ENCODE data around the gene MBD5.

MBD5 gene

DNA sequence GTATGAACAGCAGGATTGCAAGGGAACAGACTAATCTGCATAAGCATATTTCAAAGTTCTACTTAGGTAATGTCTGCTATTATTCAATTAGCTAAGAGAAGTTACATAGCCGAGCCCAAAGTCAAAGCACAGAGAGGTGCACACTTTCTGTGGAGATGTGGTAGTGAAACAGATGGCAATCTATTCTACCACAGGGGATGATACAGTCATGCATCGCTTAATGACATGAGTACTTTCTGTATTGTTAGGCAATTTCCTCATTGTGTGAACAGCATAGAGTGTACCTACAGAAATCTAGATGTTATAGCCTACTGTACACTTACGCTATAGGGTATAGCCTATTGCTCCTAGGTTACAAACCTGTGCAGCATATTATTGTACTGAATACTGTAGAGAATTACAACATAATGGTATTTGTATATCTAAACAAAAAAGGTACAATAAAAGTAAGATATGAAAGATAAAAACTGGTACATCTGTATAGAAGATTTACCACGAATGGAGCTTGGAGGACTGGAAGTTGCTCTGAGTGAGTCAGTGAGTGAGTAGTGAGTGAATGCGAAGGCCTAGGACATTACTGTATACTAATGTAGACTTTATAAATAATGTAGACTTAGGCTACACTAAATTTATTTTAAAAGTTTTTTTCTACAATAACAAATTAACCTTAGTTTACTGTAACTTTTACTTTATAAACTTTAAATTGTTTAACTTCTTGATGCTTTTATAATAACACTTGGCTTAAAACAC lies 197.6 kb downstream of the MBD5 start:
- DNase-seq (ENCODE audit: low read depth in 2 of 2) = no peak

DNA sequence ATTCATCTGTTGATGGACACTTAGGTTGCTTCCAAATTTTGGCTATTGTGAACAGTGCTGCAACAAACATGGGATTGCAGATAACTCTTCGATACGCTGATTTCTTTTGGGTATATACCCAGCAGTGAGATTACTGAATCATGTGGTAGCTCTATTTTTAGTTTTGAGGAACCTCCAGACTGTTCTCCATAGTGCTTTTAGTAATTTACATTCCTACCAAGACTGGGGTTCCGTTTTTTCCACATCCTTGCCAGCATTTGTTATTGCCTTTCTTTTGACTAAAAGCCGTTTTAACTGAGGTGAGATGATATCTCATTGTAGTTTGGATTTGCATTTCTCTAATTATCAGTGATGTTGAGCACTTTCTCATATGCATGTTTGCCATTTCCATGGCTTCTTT lies 200.3 kb downstream of the MBD5 start:
- DNase-seq (ENCODE audit: low read depth in 2 of 2) = no peak

DNA sequence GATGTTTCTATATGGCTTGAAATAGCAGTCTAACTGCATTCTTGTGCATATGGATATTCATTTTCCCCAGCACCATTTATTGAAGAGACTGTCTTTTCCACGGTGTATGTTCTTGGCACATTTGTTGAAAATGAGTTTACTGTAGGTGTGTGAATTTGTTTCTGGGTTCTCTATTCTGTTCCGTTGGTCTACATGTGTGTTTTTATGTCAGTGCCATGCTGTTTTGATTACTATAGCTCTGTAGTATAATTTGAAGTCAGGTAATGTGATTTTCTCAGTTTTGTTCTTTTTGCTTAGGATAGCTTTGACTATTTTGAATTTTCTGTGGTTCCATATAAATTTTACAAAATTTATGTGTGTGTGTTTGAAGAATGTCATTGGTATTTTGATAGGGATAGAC lies 201.0 kb downstream of the MBD5 start:
- DNase-seq (ENCODE audit: low read depth in 2 of 2) = no peak

DNA sequence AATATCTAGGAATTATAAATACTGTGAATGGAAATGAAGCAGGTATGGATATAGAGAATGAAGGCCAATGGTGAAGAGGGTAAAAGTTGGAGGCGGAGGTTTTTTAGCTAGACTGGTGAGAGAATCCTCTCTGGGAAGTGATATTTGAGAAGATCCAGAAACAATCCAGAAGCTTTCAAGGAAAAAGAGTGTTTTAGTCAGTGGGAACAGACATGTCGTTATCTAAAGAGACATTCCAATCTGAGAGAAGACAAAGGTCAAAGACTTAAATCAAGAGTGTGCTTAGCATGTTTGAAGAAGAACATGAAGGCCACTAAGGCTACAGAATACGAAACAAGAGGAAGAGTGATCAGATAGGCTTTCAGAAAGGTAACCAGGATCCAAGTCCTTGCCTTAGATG lies 211.0 kb downstream of the MBD5 start:
- no peak for DNase-seq (ENCODE audit: low read depth in 2 of 2)

DNA sequence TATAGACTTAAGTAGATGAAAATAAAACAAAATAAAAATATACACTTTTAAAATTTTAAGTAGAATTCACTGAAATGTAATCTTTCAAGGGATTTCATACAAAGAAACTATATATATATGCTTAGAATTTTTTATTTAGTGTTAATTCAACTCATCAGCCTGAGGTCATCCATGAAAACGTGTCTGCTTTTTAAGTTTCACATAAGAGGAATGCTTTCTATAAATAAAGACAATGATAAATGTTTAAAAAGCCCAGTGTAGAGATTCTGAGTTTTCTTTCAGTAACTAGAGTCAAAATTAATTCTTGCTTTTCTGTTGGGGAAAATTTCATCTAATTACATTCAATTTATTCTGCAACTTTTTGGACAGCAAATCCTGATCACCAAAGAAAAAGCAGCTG lies 213.3 kb downstream of the MBD5 start:
- no peak for DNase-seq (ENCODE audit: low read depth in 2 of 2)

DNA sequence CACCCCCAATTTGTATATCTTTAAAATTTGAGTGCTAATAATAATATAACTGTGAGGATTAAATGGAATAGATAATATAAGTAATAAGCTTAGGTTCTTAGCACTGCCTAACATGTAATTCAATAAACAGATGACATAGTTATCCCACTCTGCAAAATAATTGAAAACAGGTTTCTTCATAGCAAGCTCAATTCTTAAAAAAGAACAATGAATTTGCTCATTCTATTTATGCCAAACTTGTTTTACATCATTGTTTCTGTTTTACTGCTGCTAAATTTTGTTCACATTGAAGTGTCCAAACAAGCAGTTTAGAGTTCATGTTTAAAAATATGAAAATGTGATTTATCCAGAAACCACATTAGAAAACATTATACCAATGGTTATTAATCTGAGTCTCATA lies 217.0 kb downstream of the MBD5 start:
- DNase-seq (ENCODE audit: low read depth in 2 of 2) = no peak

DNA sequence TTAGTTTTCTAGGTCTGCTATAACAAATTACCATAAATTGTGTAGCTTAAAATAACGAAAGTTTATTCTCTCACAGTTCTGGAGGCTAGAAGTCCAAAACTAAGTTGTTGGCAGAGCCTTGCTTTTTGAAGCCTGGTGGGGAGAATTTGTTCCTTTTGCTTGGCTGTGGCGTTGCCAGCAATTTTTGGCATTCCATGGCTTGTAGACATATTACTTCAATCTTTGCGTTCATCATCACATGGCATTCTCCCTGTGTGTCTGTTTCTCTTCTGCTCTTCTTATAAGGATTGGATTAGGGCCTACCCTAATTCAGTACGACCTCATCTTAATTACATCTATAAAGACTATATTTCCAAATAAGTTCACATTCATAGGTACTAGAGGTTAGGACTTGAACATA lies 217.7 kb downstream of the MBD5 start:
- no peak for DNase-seq (ENCODE audit: low read depth in 2 of 2)

DNA sequence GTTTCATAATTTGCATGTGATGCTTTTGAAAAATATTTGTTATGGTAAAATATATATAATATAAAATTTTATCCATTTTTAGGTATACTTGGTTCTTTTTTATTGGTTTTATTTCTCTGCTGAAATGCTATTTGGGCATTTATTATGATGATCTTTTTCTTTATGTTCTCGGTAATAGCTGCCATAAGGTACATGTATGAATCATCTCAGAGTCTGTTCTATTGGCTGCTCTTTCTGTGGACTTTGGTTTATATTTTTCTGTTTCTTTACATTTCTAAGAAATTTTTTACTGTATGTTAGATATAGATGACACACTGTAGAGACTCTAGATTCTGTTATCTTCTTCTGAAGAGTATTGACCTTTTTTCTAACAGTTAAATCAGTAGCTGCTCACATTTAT lies 219.9 kb downstream of the MBD5 start:
- no peak for DNase-seq (ENCODE audit: low read depth in 2 of 2)

DNA sequence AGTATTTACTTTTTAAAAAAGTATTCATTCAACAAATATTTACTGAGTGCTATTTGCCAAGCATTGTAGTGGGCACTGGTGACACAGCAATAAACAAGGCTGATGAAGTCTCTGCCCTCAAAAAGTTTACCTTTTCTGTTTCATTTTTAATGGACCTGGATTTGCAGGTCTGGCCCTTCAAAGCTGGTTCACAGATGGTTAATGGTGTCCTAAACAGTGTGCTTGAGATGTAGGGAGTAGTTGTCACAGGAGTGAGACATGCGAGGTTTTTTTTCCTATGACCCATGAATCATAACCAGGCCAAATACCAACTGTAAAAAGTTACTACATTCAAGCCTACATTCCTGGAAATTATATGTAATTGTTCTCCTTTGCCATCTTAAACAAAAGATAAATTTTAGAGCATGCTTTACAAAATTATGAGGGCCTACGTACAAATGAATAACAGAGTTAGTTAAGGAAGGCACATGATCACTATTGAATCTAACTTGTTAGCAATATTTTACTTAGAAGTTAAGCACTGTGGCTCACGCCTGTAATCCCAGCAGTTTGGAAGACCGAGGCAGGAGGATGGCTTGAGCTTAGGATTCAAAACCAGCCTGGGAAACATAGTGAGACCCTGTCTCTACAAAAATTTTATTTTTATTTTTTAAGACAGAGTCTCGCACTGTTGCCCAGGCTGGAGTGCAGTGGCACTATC lies 223.9 kb downstream of the MBD5 start:
- no peak for DNase-seq (ENCODE audit: low read depth in 2 of 2)

DNA sequence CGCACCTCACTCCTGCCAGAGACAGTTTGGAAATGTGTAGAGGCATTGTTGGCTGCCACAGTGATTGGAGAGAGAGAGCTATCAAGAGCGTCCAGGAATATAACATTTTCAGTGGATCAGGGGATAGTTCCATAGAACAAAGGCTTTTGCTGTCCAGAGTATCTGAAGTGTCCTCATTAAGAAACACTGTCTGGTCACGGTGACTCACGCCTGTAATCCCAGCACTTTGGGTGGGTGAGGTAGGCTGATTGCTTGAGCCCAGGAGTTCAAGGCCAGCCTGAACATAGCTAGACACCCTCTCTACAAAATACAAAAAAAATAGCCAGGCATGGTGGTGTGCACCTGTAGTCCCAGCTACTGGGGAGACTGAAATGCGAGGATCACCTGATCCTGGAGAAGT lies 231.1 kb downstream of the MBD5 start:
- DNase-seq (ENCODE audit: low read depth in 2 of 2) = no peak

DNA sequence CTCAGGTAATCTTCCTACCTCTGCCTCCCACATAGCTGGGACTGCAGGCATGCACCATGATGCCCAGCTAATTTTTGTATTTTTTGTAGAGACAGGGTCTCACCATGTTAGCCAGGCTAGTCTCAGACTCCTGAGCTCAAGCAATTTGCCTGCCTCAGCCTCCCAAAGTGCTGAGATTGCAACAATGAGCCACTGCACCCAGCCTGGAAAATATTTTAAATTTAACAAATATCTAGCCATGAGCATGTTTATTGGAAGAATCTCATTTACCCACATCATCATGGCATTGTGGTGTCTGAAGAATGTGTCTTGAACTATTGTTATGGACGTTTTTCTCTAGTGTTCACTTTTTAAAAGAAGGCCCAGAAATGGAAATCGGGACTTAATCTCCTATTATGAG lies 231.8 kb downstream of the MBD5 start:
- DNase-seq (ENCODE audit: low read depth in 2 of 2) = no peak

DNA sequence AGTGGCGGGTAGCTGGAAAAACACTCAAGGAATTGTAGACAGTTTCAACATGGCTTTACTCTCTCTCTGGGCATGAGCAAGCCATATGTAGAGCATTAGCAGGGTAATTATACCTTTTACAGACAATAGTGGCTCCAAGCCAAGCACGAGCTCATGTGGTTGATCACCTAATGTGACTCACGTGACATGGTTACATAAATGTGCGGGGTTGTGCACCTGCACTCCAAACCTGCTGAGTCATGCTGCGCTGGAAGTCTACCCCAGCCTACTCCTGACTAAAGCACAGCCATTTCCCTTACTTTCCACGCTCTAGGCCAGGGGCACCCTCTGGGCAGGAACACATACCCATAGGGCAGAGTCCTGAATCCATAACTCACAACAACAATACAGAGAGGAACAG lies 232.8 kb downstream of the MBD5 start:
- DNase-seq (ENCODE audit: low read depth in 2 of 2) = no peak

DNA sequence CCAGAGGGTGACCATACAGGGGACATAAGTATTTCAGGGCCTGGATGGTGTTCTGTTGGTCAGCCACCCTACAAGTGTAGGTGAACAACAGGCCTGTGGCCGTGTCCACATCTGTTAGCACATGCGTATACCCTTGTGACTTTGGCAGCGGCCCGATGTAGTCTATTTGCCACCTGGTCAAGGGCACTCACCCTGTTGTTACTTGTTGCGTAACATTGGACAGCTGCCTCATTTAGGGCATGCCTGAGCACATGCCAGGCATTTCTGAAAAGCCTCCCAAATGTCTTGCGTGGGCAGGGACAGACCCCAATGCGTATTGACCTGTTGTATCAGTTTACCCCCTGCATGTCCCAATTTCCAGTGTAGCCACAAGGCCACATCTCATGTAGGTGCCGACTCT lies 235.0 kb downstream of the MBD5 start:
- no peak for DNase-seq (ENCODE audit: low read depth in 2 of 2)

DNA sequence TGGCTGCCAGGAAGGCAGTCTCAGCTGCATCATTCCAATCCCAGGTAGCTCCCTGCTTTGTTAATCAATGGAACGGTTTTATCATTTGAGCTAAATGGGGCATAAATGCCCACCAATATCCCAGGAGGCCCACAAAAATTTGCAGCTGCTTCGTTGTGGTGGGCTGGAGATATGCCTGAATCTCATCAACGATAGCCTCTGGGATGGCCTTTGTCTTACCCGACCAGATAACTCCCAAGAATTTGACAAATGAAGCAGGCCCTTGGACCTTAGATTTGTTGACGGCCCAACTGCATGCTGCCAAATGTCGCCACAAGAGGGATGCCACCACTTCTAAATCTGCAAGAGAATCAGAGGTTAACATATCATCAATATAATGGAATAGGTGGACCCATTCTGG lies 236.4 kb downstream of the MBD5 start:
- no peak for DNase-seq (ENCODE audit: low read depth in 2 of 2)

DNA sequence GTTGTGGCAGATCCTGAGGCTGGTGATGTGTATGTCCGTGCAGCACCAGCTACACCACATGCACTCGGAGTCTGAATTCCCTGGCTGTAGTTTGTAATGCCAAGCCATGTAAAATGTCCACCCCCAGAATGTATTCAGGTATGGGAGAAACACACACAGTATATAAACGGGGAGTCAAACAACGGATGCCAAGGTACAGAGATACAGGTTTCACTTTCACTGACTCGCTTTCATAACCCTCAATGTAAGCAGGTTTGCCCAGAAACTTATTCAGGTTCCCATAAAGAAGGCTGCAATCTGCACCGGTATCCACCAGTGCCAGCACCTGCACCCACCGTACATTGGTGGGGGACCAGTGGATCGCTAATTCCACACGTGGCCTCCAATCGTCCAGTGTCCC lies 237.2 kb downstream of the MBD5 start:
- DNase-seq (ENCODE audit: low read depth in 2 of 2) = no peak

DNA sequence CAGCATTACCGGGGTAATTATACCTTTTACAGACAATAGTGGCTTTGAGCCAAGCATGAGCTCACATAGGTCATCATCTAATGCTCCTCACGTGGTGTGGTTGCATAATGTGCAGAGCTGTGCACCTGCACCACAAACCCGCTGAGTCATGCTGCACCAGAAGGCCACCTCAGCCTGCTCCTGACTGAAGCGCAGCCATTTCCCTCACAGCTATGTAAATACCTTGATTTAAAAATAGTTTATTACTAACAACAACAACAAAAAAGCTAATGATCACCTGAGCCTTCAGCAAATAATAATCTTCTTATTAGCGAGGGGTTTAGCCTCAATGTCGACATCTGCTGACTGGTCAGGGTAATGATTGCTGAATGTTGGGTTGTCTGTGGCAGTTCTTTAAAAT lies 238.8 kb downstream of the MBD5 start:
- no peak for DNase-seq (ENCODE audit: low read depth in 2 of 2)

DNA sequence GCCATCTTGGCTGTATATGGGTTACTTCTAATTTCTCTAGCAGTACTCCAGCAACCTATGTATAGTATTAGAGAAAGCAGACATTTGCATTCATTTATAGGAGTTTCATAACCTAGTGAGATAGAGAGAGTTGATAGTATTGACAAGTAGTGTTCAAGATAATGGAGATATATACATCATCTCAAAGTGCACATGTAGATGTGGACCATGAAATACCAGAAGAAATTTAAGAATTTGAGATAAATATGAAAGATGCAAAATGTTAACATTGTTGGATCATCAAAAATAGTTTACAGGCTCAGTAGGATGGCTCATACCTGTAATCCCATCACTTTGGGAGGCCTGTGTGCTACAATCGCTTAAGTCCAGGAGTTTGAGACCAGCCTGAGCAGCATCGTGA lies 243.0 kb downstream of the MBD5 start:
- no peak for DNase-seq (ENCODE audit: low read depth in 2 of 2)

DNA sequence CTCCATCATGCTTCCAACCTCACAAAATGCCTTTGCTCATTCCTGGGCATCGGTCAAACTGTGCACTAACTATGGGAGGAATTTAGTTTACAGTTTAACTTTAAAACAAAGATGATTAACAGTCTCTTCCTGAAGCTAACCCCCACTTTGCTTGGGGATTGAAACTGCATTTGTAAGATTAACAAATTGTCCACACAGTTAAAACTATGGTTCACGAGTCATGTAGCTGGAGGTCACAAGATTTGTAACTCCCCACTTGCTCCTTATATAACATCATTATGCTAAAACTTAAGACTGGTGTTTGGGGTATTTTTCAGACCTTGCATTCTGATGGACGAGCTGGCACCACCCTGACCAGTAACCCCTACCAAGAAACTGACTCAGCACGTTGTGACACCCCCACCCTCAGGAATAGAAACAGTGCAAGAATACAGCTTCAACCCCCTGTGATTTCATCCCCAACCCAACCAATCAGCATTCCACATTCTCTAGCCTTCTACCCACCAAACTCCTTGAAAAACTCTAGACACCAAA lies 252.3 kb downstream of the MBD5 start:
- DNase-seq (ENCODE audit: low read depth in 2 of 2) = no peak

DNA sequence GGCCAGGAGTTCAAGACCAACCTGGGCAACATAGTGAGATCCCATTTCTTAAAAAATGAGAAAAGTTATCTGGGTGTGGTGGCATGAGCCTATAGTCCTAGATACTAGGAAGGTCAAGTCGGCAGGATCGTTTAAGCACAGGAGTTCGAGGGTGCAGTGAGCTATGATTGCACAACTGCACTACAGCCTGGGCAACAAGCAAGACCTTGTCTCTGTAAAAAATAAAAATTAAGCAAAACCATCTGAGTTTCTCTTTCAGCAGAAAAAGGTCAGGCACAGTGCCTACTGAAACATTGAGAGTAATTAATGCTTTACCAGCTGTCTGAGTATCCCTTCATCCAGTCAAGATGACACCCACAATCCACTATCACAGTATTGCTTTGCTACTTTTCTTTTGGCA lies 258.3 kb downstream of the MBD5 start:
- DNase-seq (ENCODE audit: low read depth in 2 of 2) = no peak

DNA sequence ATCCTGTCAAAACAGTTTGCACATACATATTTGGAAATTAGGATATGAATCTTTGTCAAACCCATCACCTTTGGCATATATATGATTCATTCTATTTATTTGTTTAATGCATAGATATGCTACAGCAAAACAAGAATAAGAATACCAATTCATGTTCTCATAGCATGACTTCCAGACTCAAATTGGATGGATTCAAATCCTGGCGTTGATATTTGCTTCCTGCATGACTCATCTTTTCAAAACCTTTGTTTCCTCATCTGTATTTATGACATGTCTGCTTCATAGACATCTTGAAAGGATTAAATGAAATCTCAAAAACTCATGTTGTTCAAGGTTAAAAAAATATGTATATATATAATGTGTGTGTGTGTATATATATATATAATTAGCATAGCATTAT lies 261.3 kb downstream of the MBD5 start:
- no peak for DNase-seq (ENCODE audit: low read depth in 2 of 2)

DNA sequence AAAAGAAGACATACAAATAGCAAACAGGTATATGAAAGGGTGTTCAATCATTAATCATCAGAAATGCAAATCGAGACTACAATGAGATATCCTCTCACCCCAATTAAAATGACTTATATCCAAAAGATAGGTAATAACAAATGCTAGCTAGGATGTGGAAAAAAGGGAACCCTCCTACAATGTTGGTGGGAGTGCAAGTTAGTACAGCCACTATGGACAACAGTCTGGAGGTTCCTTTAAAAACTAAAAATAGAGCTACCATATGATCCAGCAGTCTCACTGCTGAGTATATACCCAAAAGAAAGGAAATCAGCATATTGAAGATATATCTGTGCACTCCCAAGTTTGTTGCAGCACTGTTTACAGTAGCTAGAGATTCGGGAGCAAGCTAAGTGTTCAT lies 271.5 kb downstream of the MBD5 start:
- DNase-seq (ENCODE audit: low read depth in 2 of 2) = no peak

DNA sequence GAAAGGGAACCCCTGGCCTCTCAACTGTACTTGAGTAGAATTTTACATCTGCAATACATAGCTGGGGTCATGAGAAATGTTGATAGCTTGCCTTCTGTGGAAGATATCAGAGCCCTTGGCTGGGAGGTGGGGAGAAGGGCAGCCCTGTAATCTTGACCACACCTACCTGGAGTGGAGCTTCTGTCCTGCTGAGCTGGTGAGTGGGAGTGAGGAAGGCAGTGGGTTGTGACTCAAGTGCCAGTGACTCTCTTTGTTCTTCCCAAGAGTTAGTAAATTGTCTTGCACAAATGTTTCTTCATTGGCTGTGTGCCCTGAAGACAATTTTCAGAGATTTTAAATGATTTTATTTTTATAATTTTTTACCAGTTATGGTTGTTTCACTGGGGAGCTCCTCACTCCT lies 277.3 kb downstream of the MBD5 start:
- no peak for DNase-seq (ENCODE audit: low read depth in 2 of 2)

DNA sequence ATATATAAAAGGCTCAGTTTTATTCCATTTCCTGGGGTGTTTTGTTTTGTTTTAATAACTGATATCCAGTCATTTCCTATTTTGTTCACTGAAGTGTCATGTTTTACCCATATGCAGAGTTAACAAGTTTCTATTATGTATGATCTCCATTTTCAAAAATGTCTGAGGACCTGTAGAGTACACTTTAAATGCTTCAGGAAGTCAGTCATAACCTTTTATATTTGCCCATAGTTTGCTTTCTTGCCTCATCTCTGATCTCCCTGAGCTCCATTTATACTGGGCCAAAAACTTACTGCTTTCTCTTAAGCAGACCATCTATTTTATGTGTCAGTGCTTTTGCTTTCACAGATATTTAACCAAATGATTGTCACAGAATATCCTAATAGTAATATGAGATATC lies 278.7 kb downstream of the MBD5 start:
- DNase-seq (ENCODE audit: low read depth in 2 of 2) = no peak

DNA sequence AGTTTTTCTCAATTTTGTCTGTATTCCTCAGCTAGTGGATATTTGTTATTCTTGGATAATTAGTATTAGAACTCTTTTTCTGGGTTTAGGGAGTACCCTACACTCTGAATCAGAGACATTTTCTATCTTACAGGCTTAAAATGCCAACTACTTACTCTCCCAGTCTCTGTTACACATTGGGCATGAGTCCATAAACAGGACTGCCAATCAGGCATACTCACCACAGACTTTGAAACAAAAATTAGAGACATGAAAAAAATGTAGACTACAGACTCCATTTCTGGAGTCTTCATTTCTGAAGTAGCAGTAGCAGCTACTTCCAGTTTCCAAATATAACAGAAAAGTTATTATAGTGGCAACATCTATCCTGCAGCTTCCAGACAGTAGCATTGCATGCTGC lies 279.7 kb downstream of the MBD5 start:
- DNase-seq (ENCODE audit: low read depth in 2 of 2) = no peak
